Inflammatory macrophage treated with lipopolysaccharide for 4 hours (primary cell): ENCODE results near the gene FUT4.
"Not testable (repeated sequence)": the region's sequence is repeated elsewhere in the genome, so short reads cannot be mapped to it uniquely, and the experiment has no call there.

Source experiments
- DNase-seq: peaks from one replicate; pipeline ENCODE4 v3.0.0-alpha.2; 2020

Gene FUT4

DNA sequence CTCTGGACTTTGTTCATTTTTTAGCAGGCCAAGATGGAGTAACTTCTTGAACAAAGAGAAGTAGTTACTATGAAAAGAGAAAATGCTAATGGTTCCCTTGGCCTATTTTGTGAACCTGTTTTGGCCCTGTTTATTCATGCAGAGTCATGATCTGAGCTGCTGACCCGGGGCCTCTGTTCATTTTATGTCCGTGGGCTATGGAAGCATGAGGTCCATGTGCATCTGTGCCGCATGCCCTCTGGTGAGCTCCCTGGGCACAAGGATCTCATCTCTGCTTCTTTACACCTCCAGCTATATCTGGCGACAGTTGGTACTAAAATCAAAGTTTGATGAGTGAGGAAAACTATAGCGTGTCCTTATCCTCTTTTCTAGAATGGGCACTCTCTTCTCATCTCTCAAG is 24.5 kb downstream of the FUT4 start:
- no peak for DNase-seq

DNA sequence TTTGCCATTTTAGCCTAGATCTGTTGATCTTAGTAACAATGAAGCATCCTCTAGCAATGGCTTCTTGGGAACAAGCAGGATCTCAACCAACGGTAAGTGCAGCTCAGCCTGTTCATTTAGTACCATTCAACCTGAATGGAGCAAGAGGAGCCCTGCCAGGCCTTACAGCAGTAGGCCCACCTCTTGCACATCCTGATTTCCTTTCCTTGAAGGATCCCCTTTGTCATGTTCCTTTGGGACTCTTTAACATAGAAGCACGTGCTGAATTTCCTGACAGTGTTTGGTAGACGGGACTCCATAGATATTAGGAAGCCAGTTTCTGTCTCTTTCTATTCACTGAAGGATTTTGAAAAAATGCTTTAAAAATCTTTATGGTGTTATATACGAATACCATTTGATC is 25.0 kb downstream of the FUT4 start:
- no peak for DNase-seq

DNA sequence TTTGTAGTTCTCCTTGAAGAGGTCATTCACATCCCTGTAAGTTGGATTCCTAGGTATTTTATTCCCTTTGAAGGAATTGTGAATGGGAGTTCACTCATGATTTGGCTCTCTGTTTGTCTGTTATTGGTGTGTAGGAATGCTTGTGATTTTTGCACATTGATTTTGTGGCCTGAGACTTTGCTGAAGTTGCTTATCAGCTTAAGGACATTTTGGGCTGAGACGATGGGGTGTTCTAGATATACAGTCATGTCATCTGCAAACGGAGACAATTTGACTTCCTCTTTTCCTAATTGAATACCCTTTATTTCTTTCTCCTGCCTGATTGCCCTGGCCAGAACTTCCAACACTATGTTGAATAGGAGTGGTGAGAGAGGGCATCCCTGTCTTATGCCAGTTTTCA is 29.3 kb downstream of the FUT4 start:
- DNase-seq: not testable (repeated sequence)

DNA sequence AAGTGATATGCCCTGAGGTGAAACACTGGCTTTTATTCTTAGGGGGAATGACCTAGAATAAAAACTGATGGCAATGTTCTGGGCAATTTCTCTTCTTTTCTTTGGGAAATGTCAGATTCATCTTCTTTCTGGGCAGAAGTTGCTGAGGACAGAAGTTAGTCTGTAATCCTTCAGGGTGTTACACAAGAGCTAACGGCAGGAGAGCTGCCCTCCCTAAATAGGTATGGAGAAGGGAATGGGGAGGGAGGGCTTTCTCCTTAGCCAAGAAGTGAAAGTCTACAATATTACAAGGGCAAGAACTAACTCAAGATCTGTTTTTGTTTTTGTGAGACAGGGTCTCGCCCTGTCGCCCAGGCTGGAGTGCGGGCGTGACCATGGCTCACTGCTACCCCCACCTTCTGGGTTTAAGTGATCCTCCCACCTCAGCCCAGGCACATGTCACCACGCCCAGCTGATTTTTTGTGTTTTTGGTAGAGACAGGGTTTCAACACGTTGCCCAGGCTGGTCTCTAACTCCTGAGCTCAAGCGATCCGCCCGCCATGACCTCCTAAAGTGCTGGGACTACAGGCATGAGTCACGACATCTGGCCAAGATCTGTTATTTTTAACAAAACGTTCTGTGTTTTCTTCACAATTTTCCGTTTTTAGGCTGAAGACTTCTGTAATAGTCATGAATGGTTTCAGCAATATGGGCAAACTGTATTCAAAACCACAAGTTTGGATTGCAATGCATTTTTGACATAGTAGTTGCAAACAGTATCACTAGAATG is 30.7 kb downstream of the FUT4 start:
- DNase-seq: peak; percentile 84

DNA sequence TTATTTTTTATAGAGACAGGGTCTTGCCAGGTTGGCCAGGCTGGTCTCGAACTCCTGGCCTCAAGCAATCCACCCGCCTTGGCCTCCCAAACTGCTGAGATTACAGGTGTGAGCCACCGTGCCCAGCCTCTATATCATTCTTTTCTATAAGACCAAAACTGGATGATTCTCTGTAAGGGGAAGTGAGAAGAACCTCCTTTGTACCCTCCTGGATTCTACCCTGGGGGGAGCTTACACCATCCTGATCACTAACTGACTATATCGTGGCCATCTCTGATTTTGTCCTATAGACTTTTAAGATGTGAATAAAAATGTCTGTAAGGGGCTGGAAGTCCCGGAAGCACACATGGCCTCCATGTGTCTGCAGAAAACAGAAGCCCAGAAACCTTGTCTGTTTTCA is 32.6 kb downstream of the FUT4 start:
- DNase-seq: no peak

DNA sequence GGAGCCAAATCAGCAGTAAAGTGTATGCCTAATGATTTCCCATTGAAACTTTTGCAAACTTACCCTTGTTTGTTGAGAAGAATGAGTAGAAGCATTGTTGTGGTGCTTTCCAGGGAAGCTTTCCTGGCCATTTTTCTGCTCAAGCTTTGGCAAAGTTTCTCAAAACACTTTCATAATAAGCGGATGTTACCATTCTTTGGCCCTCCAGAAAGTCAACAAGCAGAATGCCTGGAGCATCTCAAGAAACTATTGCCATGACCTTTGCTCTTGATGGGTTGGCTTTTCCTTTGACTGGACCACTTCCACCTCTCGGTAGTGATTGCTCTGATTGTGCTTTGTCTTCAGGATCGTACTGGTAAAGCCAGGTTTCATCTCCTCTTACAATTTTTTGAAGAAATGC is 34.1 kb downstream of the FUT4 start:
- no peak for DNase-seq

DNA sequence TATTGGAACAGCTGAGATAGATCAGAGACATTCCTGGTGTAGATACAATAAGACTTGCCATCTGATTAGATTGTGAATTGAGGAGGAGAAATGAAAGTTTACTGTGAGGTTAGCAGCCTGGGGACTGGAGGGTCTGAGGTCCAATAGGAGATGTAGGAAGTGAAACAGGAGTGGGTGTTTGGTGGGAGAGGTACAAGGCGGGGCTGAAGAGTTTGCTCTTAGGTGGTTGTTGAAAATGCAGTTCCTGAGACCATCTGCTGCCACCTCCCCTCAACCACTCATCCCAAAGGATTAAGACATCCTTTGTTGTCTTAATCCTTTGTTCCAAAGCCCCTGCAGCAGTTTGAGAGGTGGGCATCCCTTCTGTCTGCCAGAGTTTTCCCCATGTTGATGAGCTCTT is 38.2 kb downstream of the FUT4 start:
- peak; percentile 45 for DNase-seq

DNA sequence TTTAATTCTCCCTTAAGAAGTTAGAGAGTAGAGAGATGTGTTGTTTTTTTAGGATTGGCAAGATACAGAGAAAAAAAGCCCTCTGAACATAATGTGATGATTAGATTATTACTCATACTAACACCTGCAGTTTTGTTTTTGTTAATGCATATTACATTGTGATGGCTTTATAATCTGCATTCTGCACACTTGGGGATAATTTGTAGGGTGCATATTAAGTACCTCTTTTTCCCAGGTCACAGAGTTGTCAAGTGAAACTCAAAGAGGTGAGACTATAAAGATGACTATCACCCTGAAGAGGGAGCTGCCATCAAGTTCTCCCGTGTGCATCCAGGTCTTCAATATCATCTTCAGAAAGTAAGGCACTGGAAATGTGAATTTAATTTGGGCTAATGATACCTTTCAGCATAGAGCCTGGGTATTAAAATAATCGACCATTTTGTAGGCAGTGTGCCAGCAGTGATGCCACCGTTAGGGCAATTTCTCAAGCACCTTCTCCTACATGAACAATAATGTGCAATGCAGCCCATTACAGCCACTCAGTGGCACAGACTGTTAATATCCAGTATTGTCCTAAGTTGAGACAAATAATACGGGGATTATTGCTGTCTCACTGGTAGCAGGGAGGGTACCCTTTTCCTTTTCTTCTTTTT is 39.6 kb downstream of the FUT4 start:
- DNase-seq: peak; percentile 73

DNA sequence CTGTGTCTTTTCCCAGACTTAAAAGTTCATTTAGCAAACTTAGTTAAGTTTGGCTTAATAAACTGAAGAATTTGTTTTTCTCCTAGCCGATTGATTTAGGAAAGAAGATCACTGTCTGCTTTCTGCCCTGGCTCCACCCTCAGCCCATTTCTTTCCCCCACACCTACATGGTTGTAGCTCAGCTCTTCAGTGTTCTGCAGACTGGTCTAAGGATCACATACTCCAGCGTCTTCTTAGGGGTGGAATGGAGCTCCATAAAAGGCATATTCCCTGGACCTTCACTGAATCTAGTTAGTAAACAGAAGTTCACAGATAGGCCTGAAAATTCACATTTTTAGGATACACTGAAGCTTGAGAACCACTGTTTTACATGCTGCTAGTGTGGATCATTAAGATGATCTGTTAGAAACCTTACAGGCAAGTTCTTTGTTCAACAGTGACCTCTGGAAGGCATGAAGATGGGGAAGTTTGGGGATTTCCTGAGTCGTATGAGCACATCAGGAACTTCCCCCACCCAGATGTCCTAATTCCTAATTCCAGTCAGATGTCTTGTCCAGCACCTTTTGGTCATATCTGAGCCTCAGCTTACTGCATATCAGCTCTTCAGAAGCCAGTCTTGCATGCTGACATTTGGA is 40.3 kb downstream of the FUT4 start:
- DNase-seq: peak; percentile 96

DNA sequence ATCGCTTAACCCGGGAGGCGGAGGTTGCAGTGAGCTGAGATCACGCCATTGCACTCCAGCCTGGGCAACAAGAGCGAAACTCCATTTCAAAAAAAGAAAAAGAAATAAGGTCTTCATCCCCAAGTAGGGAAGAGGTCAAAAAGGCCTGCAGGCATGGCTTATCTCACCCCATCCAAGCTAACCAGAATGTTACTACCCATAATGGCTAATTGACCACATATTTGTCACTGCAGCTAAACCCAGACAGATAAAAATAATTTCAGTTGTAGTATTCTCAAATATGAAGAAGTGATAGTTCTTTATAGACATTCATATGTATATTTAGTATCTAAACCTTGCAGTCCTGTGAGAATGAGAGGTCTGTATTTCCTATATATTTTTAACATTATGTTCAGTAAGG is 41.3 kb downstream of the FUT4 start:
- DNase-seq: peak; percentile 13

DNA sequence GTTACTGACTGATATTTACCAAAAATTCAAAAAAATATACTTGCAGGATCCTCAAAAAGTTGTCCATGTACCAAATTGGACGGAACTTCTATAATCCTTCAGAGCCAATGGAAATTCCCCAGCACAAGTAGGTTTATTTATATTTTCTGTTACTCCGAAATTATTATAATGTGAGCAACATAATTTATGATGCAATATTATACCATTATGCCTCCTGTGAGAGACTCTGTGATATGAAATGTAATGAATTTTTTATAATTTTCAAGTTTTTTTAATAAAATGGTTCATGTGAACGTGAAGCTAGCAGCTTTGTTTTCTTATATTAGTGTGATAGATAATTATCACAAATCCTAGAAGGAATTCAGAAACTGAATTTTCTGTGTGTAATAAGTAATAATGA is 41.7 kb downstream of the FUT4 start:
- DNase-seq: no peak

DNA sequence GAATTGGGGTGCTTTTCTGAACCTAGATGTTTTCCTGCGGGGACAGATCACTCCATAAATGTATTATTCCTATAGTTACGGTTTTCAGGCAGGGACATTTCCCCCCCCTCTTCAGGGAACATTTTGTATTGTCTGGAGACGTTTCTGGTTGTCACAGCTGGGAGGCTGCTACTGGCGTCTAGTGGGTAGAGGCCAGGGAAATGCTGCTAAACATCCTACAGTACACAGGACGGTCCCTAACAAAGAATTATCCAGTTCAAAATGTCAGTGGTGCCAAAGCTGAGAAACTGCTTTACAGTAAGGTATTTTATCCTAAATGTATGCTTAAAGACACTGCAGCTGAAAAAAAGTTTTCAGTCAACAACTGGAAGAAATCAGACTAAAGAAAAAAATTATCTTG is 42.8 kb downstream of the FUT4 start:
- no peak for DNase-seq

DNA sequence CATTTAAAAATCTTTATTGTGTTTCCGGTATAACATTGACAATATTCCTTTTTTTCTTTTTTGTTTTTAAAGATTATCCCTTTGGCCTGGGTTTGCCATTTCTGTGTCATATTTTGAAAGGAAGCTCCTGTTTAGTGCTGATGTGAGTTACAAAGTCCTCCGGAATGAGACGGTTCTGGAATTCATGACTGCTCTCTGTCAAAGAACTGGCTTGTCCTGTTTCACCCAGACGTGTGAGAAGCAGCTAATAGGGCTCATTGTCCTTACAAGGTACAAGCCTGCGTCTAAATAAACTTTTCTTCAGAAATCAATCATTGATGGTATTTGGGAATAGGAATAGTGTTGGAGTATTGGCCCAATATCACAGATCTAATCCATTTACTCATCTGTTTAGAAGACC is 43.3 kb downstream of the FUT4 start:
- DNase-seq: no peak

DNA sequence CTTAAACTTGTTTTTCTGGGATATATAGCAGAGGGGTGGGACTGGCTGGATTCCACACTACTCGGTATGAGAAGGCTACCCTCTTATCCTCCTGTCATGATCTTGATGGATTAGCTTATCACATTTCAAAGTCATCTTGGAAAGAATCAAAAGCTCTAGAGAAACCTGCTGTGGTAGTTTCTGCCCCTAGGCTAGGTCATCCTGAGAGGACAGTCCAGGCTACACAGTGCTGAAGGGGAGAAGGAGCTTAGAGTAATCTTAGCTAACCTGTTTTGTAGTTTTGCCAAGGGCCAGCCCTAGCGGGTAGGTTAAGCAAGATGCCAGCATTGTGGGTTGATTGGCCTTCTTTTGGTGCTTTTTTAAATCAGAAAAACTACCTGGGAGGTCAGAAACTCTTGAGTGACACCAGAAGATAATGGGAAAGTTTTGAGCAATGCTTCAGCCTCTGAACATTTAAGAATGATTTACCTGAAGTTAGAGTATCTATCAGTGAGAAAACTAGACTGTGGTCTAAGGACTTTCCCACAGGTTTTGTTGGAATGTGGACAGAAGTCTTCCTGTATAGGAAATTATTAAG is 44.7 kb downstream of the FUT4 start:
- DNase-seq: no peak

DNA sequence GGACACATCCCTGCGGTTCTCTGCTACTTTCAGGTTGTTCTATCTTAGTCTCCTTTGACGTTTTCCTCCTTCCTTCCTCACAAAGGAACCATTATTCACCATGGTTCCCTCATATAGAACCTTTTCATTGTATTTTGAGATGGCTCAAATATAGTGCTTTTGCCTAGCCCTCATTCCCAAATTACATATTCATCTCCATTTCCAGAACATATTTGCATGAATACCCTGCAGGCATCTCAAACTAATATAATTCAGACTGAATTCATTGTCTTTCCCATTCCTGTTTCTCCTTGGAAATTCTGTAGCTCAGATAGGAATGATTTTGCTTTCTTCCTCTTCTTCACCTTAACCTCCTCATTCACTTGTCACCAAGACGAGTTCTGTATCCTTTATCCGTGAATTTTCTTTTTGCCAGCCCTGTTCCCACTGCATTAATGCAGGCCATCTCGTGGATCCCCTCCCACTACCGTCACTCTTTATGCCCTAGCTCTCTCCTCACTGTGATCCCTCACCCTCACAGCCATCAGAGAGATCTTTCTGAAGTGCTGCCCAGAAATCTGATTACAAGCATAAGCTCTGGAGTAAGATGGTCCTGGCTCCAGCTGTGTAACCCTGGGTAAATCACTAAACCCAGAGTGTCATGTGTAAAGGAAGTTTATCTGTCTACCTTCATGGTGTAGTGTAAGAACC is 46.8 kb downstream of the FUT4 start:
- no peak for DNase-seq

DNA sequence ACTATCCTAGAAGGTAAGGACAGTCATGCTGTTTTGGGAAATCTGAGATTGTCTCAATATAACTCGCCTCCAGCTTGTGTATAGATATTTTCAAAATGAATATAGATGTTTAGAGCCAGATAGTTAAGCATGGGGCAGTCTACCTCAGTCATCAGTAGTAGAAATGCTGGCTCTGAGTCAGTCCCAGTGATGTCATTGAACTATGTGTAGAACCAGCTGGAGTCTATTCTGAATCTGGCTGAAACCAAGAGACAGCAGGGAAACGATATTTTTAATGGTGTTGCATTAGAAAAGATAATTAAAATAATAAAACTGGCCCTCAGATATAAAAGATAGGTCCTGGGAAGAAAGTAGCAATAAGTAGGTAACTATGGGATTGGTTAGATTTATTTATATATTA is 49.3 kb downstream of the FUT4 start:
- DNase-seq: peak; percentile 15

DNA sequence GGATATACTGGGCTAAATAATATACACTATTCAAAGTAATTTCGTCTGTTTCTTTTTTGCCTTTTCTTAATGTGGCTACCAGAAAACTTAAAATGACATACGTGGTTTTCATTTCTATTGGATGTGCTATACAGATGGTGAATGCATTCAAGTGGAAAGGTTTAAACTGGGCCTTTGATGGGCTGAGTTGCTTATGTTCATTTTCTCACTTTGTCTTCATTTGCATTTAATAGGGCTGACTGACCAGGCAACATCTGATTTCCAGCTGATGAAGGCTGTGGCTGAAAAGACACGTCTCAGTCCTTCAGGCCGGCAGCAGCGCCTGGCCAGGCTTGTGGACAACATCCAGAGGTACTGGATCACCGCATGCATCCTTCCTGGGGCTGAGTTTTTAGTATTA is 51.4 kb downstream of the FUT4 start:
- DNase-seq: no peak

DNA sequence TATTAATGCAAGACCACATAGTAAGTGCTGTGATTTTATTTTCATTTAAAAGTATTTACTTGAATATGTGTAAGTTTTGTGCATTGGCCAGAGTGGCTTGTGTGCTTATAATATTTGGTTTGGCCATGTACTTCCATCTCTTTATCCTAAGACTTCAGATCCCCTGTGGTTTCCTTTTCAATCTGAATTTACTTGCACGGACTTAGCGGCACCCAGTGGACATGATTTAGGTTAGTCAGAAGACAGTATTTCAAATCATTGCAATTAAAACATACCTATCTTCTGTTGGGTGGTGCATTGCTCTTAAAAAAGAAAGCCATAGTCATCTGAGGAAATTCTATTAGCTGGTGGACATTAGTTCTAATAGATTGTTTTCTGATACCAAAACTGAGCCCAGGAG is 54.2 kb downstream of the FUT4 start:
- DNase-seq: peak; percentile 61
